Panc1 (cell line): ENCODE measurements around the gene CTDSPL2.

Experiments used
- POLR2AphosphoS5 ChIP-seq: IDR thresholded peaks from 2 replicates; pipeline ENCODE4 v1.6.1; 2012; ENCODE audit warnings: mild to moderate bottlenecking, low read depth, low read length, moderate library complexity
- SIN3A ChIP-seq: IDR thresholded peaks from 2 replicates; pipeline ENCODE4 v1.6.1; 2012; ENCODE audit warnings: low read depth, mild to moderate bottlenecking, low read length, moderate library complexity, borderline replicate concordance; ENCODE audit not compliant: insufficient read depth
- TCF7L2 ChIP-seq: IDR thresholded peaks from 2 replicates; pipeline ENCODE4 v1.6.1; 2011; ENCODE audit warnings: mild to moderate bottlenecking, low read depth, low read length, inconsistent platforms
- TF ChIP-seq, protein P1 (sequence below): fragments of 450-650 bp; IDR thresholded peaks from 2 replicates; pipeline ENCODE4 v1.5.1; 2017; ENCODE audit warnings: mild to moderate bottlenecking

DNA sequence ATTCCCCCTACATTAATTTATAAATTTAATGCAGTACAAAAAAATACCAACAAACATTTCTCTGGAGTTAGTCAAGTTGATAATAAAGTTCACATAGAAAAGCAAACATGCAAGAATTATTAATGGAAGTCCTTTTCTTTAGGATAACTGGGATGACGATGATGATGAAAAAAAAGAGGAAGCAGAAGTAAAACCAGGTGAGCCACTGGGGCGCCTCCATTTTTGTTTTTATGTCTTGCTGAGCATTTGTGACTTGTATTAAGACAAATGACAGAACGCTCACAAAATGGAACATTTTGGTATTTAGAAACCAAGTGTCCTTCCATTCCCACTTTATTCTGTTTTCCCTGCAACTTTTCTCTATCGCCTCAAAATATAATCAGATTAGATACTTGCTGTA lies 123.3 kb downstream of the CTDSPL2 start:
- no peak for TF ChIP-seq POLR2AphosphoS5
- TF ChIP-seq, protein P1, sequence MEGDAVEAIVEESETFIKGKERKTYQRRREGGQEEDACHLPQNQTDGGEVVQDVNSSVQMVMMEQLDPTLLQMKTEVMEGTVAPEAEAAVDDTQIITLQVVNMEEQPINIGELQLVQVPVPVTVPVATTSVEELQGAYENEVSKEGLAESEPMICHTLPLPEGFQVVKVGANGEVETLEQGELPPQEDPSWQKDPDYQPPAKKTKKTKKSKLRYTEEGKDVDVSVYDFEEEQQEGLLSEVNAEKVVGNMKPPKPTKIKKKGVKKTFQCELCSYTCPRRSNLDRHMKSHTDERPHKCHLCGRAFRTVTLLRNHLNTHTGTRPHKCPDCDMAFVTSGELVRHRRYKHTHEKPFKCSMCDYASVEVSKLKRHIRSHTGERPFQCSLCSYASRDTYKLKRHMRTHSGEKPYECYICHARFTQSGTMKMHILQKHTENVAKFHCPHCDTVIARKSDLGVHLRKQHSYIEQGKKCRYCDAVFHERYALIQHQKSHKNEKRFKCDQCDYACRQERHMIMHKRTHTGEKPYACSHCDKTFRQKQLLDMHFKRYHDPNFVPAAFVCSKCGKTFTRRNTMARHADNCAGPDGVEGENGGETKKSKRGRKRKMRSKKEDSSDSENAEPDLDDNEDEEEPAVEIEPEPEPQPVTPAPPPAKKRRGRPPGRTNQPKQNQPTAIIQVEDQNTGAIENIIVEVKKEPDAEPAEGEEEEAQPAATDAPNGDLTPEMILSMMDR = no peak
- no peak for TF ChIP-seq SIN3A
- TF ChIP-seq TCF7L2 = no peak
